HepG2 (cell line): ENCODE measurements around the gene AP2S1. TPM values are rescaled to one million over a fixed set of nuclear protein-coding genes. Genes with fewer than 3 reads are reported as not detected.

Experiments
- HNRNPK ChIP-seq: fragments of 200-400 bp; formaldehyde crosslinking; IDR thresholded peaks from 2 replicates; pipeline ENCODE4 v1.6.1; 2018; ENCODE audit warnings: low read length, low read depth, moderate library complexity, mild to moderate bottlenecking; ENCODE audit not compliant: poor library complexity, severe bottlenecking
- HOXD1 ChIP-seq: sonication (generic); formaldehyde crosslinking; IDR thresholded peaks from 2 replicates; pipeline ENCODE4 v1.5.0; 2020; ENCODE audit warnings: missing genetic modification reagents
- KDM5A ChIP-seq: fragments of 200-600 bp; sonication (generic); IDR thresholded peaks from 2 replicates; pipeline ENCODE4 v1.7.0; 2018; ENCODE audit warnings: antibody characterized with exemption, mild to moderate bottlenecking, low read length, borderline replicate concordance
- KLF15 ChIP-seq: sonication (generic); formaldehyde crosslinking; IDR thresholded peaks from 2 replicates; pipeline ENCODE4 v1.8.1; 2023; ENCODE audit warnings: borderline replicate concordance, mild to moderate bottlenecking, inconsistent platforms, missing genetic modification reagents, mixed read lengths
- MEF2D ChIP-seq: sonication (generic); formaldehyde crosslinking; IDR thresholded peaks from 2 replicates; pipeline ENCODE4 v1.5.1; 2020; ENCODE audit warnings: mild to moderate bottlenecking, missing genetic modification reagents
- MYNN ChIP-seq: sonication (generic); formaldehyde crosslinking; IDR thresholded peaks from 2 replicates; pipeline ENCODE4 v1.4.0; 2020; ENCODE audit warnings: mild to moderate bottlenecking, low read depth, missing genetic modification reagents
- NFE2L1 ChIP-seq: sonication (generic); formaldehyde crosslinking; IDR thresholded peaks from 2 replicates; pipeline ENCODE4 v1.4.0; 2020; ENCODE audit warnings: missing genetic modification reagents, mild to moderate bottlenecking, borderline replicate concordance
- NR2C2 ChIP-seq: sonication (generic); formaldehyde crosslinking; IDR thresholded peaks from 2 replicates; pipeline ENCODE4 v1.4.0; 2020; ENCODE audit warnings: missing genetic modification reagents, mild to moderate bottlenecking, moderate library complexity, borderline replicate concordance
- PRPF4 ChIP-seq: fragments of 200-400 bp; formaldehyde crosslinking; IDR thresholded peaks from 2 replicates; pipeline ENCODE4 v1.6.1; 2016; ENCODE audit warnings: low read length, low read depth; ENCODE audit not compliant: poor library complexity, severe bottlenecking
- RXRB ChIP-seq: IDR thresholded peaks from 2 replicates; pipeline ENCODE4 v1.6.1; 2016; ENCODE audit warnings: borderline replicate concordance, missing genetic modification reagents, missing compliant biosample characterization
- SIN3A ChIP-seq: IDR thresholded peaks from 2 replicates; pipeline ENCODE4 v1.6.1; 2011; ENCODE audit warnings: low read depth, mild to moderate bottlenecking, control low read depth, low read length, borderline replicate concordance
- SKI ChIP-seq: fragments of 450-650 bp; IDR thresholded peaks from one replicate; pipeline ENCODE4 v1.6.1; 2018; ENCODE audit warnings: mild to moderate bottlenecking; ENCODE audit not compliant: partially characterized antibody
- SP4 ChIP-seq: sonication (generic); formaldehyde crosslinking; IDR thresholded peaks from 2 replicates; pipeline ENCODE4 v1.8.1; 2023; ENCODE audit warnings: mild to moderate bottlenecking, missing genetic modification reagents
- TAF1 ChIP-seq: sonication (generic); formaldehyde crosslinking; IDR thresholded peaks from 2 replicates; pipeline ENCODE4 v1.4.0; 2020; ENCODE audit warnings: missing genetic modification reagents
- ZBTB7A ChIP-seq: sonication (generic); formaldehyde crosslinking; IDR thresholded peaks from 2 replicates; pipeline ENCODE4 v1.8.0; 2022; ENCODE audit warnings: mild to moderate bottlenecking, missing genetic modification reagents
- ZNF296 ChIP-seq: sonication (generic); formaldehyde crosslinking; conservative IDR thresholded peaks from 2 replicates; pipeline ENCODE4 v1.5.0; 2020; ENCODE audit warnings: mild to moderate bottlenecking, missing genetic modification reagents
- ZNF773 ChIP-seq: sonication (generic); formaldehyde crosslinking; IDR thresholded peaks from 2 replicates; pipeline ENCODE4 v1.4.0; 2020; ENCODE audit warnings: missing genetic modification reagents, borderline replicate concordance
- ZNF788 ChIP-seq: sonication (generic); formaldehyde crosslinking; IDR thresholded peaks from 2 replicates; pipeline ENCODE4 v1.5.0; 2020; ENCODE audit warnings: mild to moderate bottlenecking, missing genetic modification reagents, borderline replicate concordance
- polyA plus RNA-seq, 8 experiments: library from polyadenylated mRNA; depleted of rRNA in 3 of 8; stranded (reverse) in 7 of 8; unstranded in 1 of 8; fragments of >200 nt; fragmentation: Illumina TruSeq in 4 of 8; extraction: Trizol in 4 of 8; gene quantifications; 2 replicates each; pipeline versions ENCODE4 v1.2.1 to v1.2.3, GENCODE V29; 2011 to 2016; ENCODE audit warnings: low read depth in 4 of 8, missing spikeins in 1 of 8, mixed read lengths in 1 of 8; ENCODE audit not compliant: insufficient read depth in 1 of 8
- total RNA-seq, 5 experiments: library from RNA; depleted of rRNA; stranded (reverse); fragments of >200 nt; fragmentation: Illumina TruSeq; extraction: Trizol; gene quantifications; 2 replicates each; pipeline ENCODE4 v1.2.3, GENCODE V29; 2016; ENCODE audit warnings: low read depth in 1 of 5
- TF ChIP-seq, protein P1 (sequence below): IDR thresholded peaks from 2 replicates; pipeline ENCODE4 v1.6.1; 2016; ENCODE audit warnings: mild to moderate bottlenecking
- TF ChIP-seq, protein P2 (sequence below): sonication (generic); formaldehyde crosslinking; IDR thresholded peaks from 2 replicates; pipeline ENCODE4 v1.5.1; 2020; ENCODE audit warnings: missing genetic modification reagents, mild to moderate bottlenecking, borderline replicate concordance
- TF ChIP-seq, protein P3 (sequence below): IDR thresholded peaks from 2 replicates; pipeline ENCODE4 v1.6.1; 2012; ENCODE audit warnings: low read length, improper control_type of control experiment
- TF ChIP-seq, protein P4 (sequence below): sonication (generic); formaldehyde crosslinking; IDR thresholded peaks from 2 replicates; pipeline ENCODE4 v1.5.0; 2020; ENCODE audit warnings: missing genetic modification reagents

The AP2S1 gene
- total and polyA plus RNA-seq, 2 of the 13 experiments (the other 11 are each of a cell fraction or from before 2014, with no cell fraction given), result 45.2 to 86.1 TPM

DNA sequence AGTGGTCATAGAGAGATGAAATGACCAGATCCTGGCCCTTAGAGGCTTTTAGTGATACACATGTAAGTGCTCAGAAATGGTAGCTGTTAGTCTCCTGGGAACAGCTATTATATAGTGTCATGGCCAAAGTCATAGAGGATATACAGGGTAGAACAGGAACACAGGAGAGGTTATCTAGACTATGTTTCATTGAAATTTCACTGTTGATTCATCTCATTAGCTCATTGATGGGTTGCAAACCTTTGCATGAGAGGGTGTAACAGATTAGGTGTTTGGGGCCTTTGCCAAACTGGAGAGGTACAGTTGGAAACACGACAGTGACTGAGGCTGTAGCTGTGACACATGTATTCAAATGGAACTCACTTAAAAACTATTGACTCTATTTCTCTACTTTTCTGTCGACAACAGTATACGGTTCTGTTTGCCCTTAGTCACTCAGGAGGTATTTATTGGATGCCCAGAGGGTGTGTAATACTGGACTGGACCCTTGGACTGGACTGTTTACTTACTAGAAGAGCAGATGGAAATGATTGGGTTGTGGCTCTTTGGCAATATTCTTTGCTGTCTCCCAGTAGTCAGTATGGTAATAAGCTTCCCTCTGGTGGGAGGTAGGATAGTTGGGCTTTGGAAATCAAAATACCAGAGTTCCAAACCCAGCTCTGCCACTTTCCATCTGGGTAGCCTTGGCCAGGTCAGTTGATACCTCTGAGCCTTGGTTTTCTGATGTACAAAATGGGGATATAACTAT, 40.0 kb upstream of the AP2S1 start (continued):
- TF ChIP-seq NR2C2 (CRISPR knock-in tag), result peak; percentile 61; the same call in 1 of the 2 replicates
- TF ChIP-seq SKI, result peak; percentile 73
- TF ChIP-seq, protein P1, sequence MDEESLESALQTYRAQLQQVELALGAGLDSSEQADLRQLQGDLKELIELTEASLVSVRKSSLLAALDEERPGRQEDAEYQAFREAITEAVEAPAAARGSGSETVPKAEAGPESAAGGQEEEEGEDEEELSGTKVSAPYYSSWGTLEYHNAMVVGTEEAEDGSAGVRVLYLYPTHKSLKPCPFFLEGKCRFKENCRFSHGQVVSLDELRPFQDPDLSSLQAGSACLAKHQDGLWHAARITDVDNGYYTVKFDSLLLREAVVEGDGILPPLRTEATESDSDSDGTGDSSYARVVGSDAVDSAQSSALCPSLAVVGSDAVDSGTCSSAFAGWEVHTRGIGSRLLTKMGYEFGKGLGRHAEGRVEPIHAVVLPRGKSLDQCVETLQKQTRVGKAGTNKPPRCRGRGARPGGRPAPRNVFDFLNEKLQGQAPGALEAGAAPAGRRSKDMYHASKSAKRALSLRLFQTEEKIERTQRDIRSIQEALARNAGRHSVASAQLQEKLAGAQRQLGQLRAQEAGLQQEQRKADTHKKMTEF (CRISPR knock-in tag), result peak; percentile 92
- TF ChIP-seq, protein P2, sequence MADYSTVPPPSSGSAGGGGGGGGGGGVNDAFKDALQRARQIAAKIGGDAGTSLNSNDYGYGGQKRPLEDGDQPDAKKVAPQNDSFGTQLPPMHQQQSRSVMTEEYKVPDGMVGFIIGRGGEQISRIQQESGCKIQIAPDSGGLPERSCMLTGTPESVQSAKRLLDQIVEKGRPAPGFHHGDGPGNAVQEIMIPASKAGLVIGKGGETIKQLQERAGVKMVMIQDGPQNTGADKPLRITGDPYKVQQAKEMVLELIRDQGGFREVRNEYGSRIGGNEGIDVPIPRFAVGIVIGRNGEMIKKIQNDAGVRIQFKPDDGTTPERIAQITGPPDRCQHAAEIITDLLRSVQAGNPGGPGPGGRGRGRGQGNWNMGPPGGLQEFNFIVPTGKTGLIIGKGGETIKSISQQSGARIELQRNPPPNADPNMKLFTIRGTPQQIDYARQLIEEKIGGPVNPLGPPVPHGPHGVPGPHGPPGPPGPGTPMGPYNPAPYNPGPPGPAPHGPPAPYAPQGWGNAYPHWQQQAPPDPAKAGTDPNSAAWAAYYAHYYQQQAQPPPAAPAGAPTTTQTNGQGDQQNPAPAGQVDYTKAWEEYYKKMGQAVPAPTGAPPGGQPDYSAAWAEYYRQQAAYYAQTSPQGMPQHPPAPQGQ (CRISPR knock-in tag), result 0 out of 2 replicates have a peak, but pooled peaks have one; percentile 10
- no peak for TF ChIP-seq PRPF4
- TF ChIP-seq NFE2L1 (CRISPR knock-in tag), result no peak
- no peak for TF ChIP-seq ZBTB7A
- no peak for TF ChIP-seq ZNF788 (CRISPR knock-in tag)
- peak; percentile 68 for TF ChIP-seq MEF2D (CRISPR knock-in tag)
- TF ChIP-seq RXRB (CRISPR knock-in tag), result peak; percentile 80
- TF ChIP-seq MYNN, result no peak
- TF ChIP-seq TAF1 (CRISPR knock-in tag), result no peak
- TF ChIP-seq SIN3A, result peak; percentile 58; the same call in 1 of the 2 replicates
- TF ChIP-seq SP4, result no peak
- no peak; the same call in 1 of the 2 replicates for TF ChIP-seq KDM5A
- TF ChIP-seq, protein P3, sequence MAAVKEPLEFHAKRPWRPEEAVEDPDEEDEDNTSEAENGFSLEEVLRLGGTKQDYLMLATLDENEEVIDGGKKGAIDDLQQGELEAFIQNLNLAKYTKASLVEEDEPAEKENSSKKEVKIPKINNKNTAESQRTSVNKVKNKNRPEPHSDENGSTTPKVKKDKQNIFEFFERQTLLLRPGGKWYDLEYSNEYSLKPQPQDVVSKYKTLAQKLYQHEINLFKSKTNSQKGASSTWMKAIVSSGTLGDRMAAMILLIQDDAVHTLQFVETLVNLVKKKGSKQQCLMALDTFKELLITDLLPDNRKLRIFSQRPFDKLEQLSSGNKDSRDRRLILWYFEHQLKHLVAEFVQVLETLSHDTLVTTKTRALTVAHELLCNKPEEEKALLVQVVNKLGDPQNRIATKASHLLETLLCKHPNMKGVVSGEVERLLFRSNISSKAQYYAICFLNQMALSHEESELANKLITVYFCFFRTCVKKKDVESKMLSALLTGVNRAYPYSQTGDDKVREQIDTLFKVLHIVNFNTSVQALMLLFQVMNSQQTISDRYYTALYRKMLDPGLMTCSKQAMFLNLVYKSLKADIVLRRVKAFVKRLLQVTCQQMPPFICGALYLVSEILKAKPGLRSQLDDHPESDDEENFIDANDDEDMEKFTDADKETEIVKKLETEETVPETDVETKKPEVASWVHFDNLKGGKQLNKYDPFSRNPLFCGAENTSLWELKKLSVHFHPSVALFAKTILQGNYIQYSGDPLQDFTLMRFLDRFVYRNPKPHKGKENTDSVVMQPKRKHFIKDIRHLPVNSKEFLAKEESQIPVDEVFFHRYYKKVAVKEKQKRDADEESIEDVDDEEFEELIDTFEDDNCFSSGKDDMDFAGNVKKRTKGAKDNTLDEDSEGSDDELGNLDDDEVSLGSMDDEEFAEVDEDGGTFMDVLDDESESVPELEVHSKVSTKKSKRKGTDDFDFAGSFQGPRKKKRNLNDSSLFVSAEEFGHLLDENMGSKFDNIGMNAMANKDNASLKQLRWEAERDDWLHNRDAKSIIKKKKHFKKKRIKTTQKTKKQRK, result no peak
- no peak for TF ChIP-seq HOXD1 (CRISPR knock-in tag)
- TF ChIP-seq KLF15 (CRISPR knock-in tag), result no peak
- TF ChIP-seq ZNF773 (CRISPR knock-in tag), result no peak
- TF ChIP-seq HNRNPK, result no peak
- TF ChIP-seq, protein P4, sequence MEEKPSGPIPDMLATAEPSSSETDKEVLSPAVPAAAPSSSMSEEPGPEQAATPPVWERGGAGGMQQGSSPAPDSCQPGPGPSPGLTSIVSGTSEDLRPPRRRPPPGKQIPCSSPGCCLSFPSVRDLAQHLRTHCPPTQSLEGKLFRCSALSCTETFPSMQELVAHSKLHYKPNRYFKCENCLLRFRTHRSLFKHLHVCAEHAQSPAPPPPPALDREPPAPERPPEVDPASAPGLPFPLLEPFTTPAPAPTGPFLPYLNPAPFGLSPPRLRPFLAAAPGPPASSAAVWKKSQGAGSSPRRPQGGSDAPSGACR (CRISPR knock-in tag), result peak; percentile 58; the same call in 1 of the 2 replicates
- no peak for TF ChIP-seq ZNF296 (CRISPR knock-in tag)
